ENCODE results near the gene LGALS9.
A peak's percentile ranks its signal among the peaks of the same experiment; 100 is the strongest.

Gene LGALS9

GRCh38 chr17:27630607-27631410, at the start of gene LGALS9:
Gene LGALS9 (plus strand): TSS chr17:27631188. CDS start chr17:27631266, 78 bp downstream.
- DNase-seq: no peak

GRCh38 chr17:27582696-27583095, 48.3 kb upstream of the LGALS9 start:
- DNase-seq: no peak

GRCh38 chr17:27585153-27585681, 45.8 kb upstream of the LGALS9 start:
- DNase-seq: no peak

DNA sequence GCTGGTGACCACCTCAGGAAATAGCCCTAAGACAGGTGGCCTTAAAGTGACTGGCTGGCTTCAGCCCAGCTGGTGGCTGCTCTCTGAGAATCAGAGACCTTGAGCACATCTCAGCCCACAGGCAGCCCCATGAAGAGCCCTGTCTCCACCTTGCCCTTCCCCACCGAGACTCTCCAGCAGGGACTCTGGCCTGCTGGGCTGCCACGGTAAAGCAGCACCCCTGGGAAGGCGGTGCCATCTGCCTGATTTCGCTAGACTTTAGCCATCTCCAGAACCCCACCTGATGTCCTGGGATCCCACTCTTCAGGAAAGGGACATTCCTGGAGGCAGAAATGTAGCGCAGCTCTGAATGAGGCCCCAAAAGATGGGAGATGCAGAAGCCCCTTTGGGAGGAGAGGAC, 45.2 kb upstream of the LGALS9 start:
- no peak for DNase-seq

DNA sequence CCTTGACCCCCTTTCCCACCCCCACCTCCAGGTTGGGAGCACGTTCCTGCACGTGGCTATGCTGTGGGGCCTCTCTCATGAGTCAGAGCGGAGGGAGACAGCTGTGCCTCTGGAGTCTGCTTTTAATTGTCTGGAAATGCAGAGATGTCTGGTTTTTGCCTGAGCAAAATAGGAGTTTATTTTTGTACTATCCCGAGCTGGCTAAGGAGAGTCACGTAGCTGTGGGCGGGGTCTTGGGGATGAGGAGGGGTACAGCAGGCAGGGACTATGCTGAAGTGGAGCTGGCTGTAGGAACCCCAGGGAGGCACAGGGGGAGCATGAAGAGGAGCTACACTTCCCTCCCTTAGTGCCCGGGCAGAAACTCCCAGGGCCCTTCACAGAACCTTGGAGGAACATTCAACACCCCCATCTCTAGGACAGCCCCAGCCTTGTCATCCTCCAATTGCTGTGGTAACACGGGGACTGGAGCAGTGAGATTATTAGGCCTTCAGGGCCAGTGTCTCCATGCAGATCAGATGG, 44.7 kb upstream of the LGALS9 start:
- DNase-seq: no peak

DNA sequence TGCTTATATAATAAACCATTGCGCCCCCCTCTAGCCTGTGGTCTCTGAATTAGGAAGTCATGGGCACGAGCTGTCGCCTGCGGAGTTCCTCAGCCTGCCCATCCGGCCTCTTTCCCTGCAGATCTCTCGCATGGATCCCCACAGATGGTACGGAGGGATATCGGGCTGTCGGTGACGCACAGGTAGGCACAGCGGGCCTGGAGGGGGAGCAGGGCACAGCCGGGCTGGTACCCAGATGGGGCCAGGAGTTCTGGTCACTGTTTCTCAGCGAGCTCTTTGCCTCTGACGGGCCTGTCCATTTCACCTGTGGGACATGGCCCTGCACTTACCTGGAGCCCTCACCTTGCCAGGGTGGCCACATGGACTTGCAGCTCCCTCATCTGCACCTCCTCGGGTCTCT, 42.6 kb upstream of the LGALS9 start:
- DNase-seq: no peak

GRCh38 chr17:27590864-27591263, 40.1 kb upstream of the LGALS9 start:
- no peak for DNase-seq

GRCh38 chr17:27591986-27592385, 39.0 kb upstream of the LGALS9 start:
- DNase-seq: no peak

GRCh38 chr17:27593232-27593856, 37.6 kb upstream of the LGALS9 start:
- DNase-seq: no peak

GRCh38 chr17:27593857-27594255, 37.1 kb upstream of the LGALS9 start:
- DNase-seq: no peak

- DNase-seq: no peak
Observed at GRCh38 chr17:27595208-27595607, 35.8 kb upstream of the LGALS9 start.

DNA sequence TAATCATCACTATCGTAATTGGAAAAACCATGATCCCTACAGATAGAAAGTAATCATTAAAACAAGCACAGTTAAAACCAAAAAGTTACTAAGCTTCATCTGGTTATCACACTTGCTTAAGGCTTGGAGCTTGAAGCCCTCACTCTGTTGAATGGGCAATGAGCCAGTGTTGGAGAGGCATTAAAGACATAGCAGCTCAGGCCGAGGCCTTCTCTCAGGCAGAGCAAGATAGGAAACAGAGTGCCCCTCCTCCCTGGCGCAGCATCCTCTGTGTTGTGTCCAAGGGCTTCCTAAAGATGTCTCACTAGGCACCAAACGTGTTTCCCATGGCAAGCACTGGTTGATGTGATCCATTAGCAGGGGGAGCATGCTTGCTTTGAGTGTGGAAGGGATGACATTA, 34.9 kb upstream of the LGALS9 start:
- DNase-seq: no peak

DNA sequence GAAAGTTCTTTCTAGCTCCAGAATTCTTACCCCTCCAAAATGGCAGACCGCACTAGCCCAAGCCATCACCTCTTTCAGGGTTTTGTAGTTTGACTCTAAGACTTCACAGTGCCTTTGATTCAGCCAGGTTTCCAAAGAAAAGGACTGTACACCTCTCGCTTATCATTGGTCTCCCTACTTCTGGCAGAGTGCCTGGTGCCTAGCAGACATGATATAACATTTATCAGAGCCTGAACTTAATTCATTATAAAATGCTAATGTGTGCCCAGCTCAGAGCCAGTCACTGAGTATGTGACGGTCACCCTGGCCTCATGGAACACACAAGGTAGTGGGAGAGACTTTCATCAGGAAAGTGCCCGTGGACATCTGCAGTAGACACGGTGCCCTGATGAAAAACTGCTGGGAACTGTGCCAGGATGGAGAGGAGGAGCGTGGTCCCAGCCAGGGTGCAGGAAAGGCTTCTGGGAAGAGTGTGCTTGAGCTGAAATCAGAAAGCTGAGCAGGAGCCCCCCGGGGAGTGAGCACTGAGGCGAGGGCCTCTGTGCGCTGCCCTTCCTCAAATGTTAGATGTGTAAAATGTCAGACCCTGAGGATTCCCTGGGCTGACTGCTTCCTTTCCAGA, 34.3 kb upstream of the LGALS9 start:
- peak; percentile 46 for DNase-seq

DNA sequence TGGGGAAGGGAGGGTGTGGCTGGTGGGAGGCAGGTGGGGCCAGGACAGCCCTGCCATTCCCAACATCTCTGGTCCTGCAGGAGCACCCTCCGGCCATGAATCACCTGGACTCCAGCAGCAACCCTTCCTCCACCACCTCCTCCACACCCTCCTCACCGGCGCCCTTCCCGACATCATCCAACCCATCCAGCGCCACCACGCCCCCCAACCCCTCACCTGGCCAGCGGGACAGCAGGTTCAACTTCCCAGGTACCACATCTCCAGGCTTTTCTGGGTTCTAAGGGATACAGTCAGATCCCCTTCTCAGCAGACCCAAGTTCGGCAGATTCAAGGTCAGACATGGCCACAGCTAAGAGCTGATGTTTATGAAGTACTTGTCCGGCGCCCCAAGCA, 33.8 kb upstream of the LGALS9 start:
- DNase-seq: no peak

GRCh38 chr17:27597783-27598320, 33.1 kb upstream of the LGALS9 start:
- DNase-seq: no peak

GRCh38 chr17:27598337-27599050, 32.5 kb upstream of the LGALS9 start:
- no peak for DNase-seq

GRCh38 chr17:27600471-27600870, 30.5 kb upstream of the LGALS9 start:
- no peak for DNase-seq

GRCh38 chr17:27601069-27601974, 29.7 kb upstream of the LGALS9 start:
- peak; percentile 65 for DNase-seq

GRCh38 chr17:27601975-27602302, 29.0 kb upstream of the LGALS9 start:
- DNase-seq: no peak

GRCh38 chr17:27602721-27603420, 28.1 kb upstream of the LGALS9 start:
- DNase-seq: peak; percentile 55

DNA sequence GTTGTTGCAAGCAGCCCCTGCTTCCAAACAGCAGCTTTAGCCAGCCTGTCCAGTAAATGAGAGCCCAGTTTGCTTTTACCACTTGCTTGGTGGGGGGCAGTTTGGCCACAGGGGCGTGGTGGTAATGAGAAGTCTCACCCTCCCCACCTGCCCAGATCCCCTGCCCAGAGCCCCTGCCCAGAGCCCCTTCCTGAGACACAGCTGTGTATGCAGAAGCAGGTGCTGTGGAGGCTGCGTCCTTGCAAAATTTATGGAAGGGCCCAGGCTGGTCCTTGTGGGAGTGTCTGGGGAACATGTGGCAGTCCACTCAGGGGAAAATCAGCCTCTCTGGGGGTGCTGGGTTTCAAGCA, 27.6 kb upstream of the LGALS9 start:
- no peak for DNase-seq
